HG03196 (cell line): Measurements from ENCODE around the gene MED4.
"Not testable (repeated sequence)": the region's sequence is repeated elsewhere in the genome, so short reads cannot be mapped to it uniquely, and the experiment has no call there.

Experiments used
- ATAC-seq: cut with Tn5 transposase; IDR thresholded peaks from one replicate; pipeline ENCODE4 v1.9.1; 2021; ENCODE audit not compliant: unreplicated experiment

Gene MED4

GRCh38 chr13:48096670-48097069, 1.8 kb upstream of the MED4 start:
- ATAC-seq: no peak

- peak; percentile 14 for ATAC-seq
Measured at GRCh38 chr13:48094404-48094780, 512 bp downstream of the MED4 start.

- no peak for ATAC-seq
Measured at GRCh38 chr13:48093588-48093987, 1.3 kb downstream of the MED4 start.

GRCh38 chr13:48086272-48086671, 8.6 kb downstream of the MED4 start:
- no peak for ATAC-seq

GRCh38 chr13:48081739-48082138, 13.2 kb downstream of the MED4 start:
- ATAC-seq: no peak

GRCh38 chr13:48078251-48078656, 16.6 kb downstream of the MED4 start:
- ATAC-seq: peak; percentile 95

GRCh38 chr13:48074006-48074405, 20.9 kb downstream of the MED4 start:
- no peak for ATAC-seq

GRCh38 chr13:48072787-48073186, 22.1 kb downstream of the MED4 start:
- ATAC-seq: no peak

GRCh38 chr13:48072304-48072703, 22.6 kb downstream of the MED4 start:
- ATAC-seq: no peak

GRCh38 chr13:48070942-48071341, 24.0 kb downstream of the MED4 start:
- no peak for ATAC-seq

- ATAC-seq: no peak
Measured at GRCh38 chr13:48069573-48069972, 25.3 kb downstream of the MED4 start.

- no peak for ATAC-seq
Measured at GRCh38 chr13:48068952-48069351, 26.0 kb downstream of the MED4 start.

- ATAC-seq: no peak
Measured at GRCh38 chr13:48068036-48068435, 26.9 kb downstream of the MED4 start.

- ATAC-seq: no peak
Measured at GRCh38 chr13:48066310-48066989, 28.5 kb downstream of the MED4 start.

GRCh38 chr13:48059951-48060350, 35.0 kb downstream of the MED4 start:
- not testable (repeated sequence) for ATAC-seq

- not testable (repeated sequence) for ATAC-seq
Measured at GRCh38 chr13:48058536-48058935, 36.4 kb downstream of the MED4 start.

GRCh38 chr13:48055712-48056111, 39.2 kb downstream of the MED4 start:
- ATAC-seq: no peak

- no peak for ATAC-seq
Measured at GRCh38 chr13:48054601-48055000, 40.3 kb downstream of the MED4 start.

- ATAC-seq: no peak
Measured at GRCh38 chr13:48050550-48050949, 44.4 kb downstream of the MED4 start.

GRCh38 chr13:48043789-48044503, 51.0 kb downstream of the MED4 start:
- ATAC-seq: no peak

- ATAC-seq: no peak
Measured at GRCh38 chr13:48042894-48043293, 52.0 kb downstream of the MED4 start.

- no peak for ATAC-seq
Measured at GRCh38 chr13:48040896-48041295, 54.0 kb downstream of the MED4 start.

GRCh38 chr13:48040049-48040448, 54.9 kb downstream of the MED4 start:
- ATAC-seq: no peak
